K562 (cell line): ENCODE measurements around the gene PNPLA2. TPM values are rescaled to one million over a fixed set of nuclear protein-coding genes. Genes with fewer than 3 reads are reported as not detected.

Experiments used
- FOSL1 ChIP-seq: fragments of 200-800 bp; sonication (Bioruptor generic); conservative IDR thresholded peaks from 2 replicates; pipeline ENCODE4 v1.6.1; 2016; ENCODE audit warnings: missing genetic modification characterization, missing compliant biosample characterization
- HDAC2 ChIP-seq: fragments of 450-650 bp; IDR thresholded peaks from 2 replicates; pipeline ENCODE4 v1.6.1; 2016; ENCODE audit warnings: mild to moderate bottlenecking
- JUN ChIP-seq, 2 experiments: sonication (generic) in 1 of 2; formaldehyde crosslinking in 1 of 2; IDR thresholded peaks; 2 replicates each; pipeline versions ENCODE4 v1.6.1 to v1.8.0; 2012 to 2022; ENCODE audit warnings: borderline replicate concordance in 2 of 2, mild to moderate bottlenecking in 2 of 2, improper control_type of control experiment in 1 of 2, low read depth in 1 of 2, low read length in 1 of 2, missing genetic modification reagents in 1 of 2
- PHF20 ChIP-seq: fragments of 450-650 bp; IDR thresholded peaks from 2 replicates; pipeline ENCODE4 v1.6.1; 2018; ENCODE audit not compliant: partially characterized antibody
- POLR2G ChIP-seq: fragments of 200-400 bp; formaldehyde crosslinking; IDR thresholded peaks from 2 replicates; pipeline ENCODE4 v1.6.1; 2017; ENCODE audit warnings: low read depth, mild to moderate bottlenecking, antibody characterized with exemption, low read length, moderate library complexity
- SMARCB1 ChIP-seq: IDR thresholded peaks from 2 replicates; pipeline ENCODE4 v1.6.1; 2011; ENCODE audit warnings: improper control_type of control experiment, low read depth; ENCODE audit not compliant: insufficient read length
- SP1 ChIP-seq: sonication (generic); formaldehyde crosslinking; IDR thresholded peaks from 2 replicates; pipeline ENCODE4 v1.8.1; 2022; ENCODE audit warnings: mild to moderate bottlenecking, missing genetic modification reagents
- TBL1XR1 ChIP-seq, 2 experiments: IDR thresholded peaks; 2 replicates each; pipeline ENCODE4 v1.6.1; 2012; ENCODE audit warnings: improper control_type of control experiment in 2 of 2, low read length in 2 of 2, mild to moderate bottlenecking in 1 of 2
- ZNF830 ChIP-seq: fragments of 250-450 bp; sonication (Bioruptor Pico); IDR thresholded peaks from 2 replicates; pipeline ENCODE4 v1.5.0; 2021; ENCODE audit warnings: mild to moderate bottlenecking
- polyA plus RNA-seq, 8 experiments: library from polyadenylated mRNA; depleted of rRNA in 4 of 8; stranded (reverse) in 5 of 8; unstranded in 3 of 8; fragments of >200 nt; fragmentation: Nextera tagmentation in 2 of 8; fragmentation: Illumina TruSeq in 1 of 8; extraction: Ambion mirVana in 2 of 8; extraction: Trizol in 1 of 8; gene quantifications; 2 replicates each; pipeline versions ENCODE4 v1.2.1 to v1.2.3, GENCODE V29; 2011 to 2014; ENCODE audit warnings: inconsistent platforms in 1 of 8, missing spikeins in 1 of 8
- total RNA-seq, 7 experiments: library from RNA; depleted of rRNA in 6 of 7; stranded (reverse); fragments of >200 nt in 6 of 7; fragmentation: Illumina TruSeq in 2 of 7; extraction: Trizol in 2 of 7; gene quantifications; 2 replicates each; pipeline versions ENCODE4 v1.2.1 to v1.2.3, GENCODE V29; 2011 to 2021; ENCODE audit warnings: low replicate concordance in 1 of 7
- TF ChIP-seq, protein P1 (sequence below): fragments of 250-450 bp; sonication (Bioruptor Pico); IDR thresholded peaks from 2 replicates; pipeline ENCODE4 v1.8.0; 2021; ENCODE audit warnings: borderline replicate concordance, mild to moderate bottlenecking, moderate library complexity; ENCODE audit not compliant: poor library complexity, severe bottlenecking
- TF ChIP-seq, protein P2 (sequence below): fragments of 150-350 bp; conservative IDR thresholded peaks from 2 replicates; pipeline ENCODE4 v1.6.1; 2014; ENCODE audit warnings: low read length
- TF ChIP-seq, protein P3 (sequence below): fragments of 450-650 bp; formaldehyde crosslinking; IDR thresholded peaks from 2 replicates; pipeline ENCODE4 v1.4.0; 2022; ENCODE audit warnings: missing genetic modification characterization
- TF ChIP-seq, protein P4 (sequence below), 2 experiments: fragments of 450-650 bp; IDR thresholded peaks; 2 replicates each; pipeline ENCODE4 v1.6.1; 2016; ENCODE audit warnings: mild to moderate bottlenecking in 2 of 2, borderline replicate concordance in 1 of 2, low read depth in 1 of 2, moderate library complexity in 1 of 2

PNPLA2 gene
- total and polyA plus RNA-seq, 9 of the 15 experiments (the other 6 are each of a cell fraction or from before 2014, with no cell fraction given) = 0.39 to 87.1 (median 8.4) TPM

DNA sequence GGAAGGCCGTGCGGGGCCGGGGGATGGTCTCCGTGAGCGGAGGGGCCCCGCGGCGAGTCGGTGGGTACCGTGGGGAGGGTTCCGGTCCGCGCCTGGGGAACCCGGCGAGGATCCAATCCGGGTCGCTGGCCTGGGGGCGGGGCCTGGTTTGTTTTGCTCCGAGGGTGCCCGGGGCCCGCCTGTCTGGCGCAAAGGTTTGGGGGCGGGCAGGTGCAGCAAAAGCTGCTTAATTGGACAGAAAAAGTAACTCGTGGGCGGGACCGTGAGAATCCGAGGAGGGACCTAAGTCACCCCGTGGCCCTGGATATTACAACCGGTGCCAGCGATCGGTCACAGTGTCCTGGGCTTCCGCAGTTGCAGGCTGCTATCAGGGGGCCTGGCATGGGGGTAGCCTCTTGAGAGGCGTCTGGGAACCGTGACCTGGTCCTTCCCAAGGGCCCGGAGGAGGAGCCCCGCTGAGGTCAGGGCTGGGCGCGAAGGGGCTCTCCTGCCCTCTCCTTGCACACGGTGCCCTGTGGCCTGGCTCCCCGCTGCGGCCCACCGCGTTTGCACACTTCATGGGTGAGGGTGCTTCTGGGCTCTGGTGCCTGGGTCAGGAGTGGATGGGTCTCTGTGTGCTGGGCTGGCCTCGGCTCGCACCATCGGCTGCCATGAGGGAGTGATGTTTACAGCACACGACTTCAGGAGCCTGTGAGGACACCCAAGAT is 1.4 kb downstream of the PNPLA2 start (continued):
- TF ChIP-seq, protein P1, sequence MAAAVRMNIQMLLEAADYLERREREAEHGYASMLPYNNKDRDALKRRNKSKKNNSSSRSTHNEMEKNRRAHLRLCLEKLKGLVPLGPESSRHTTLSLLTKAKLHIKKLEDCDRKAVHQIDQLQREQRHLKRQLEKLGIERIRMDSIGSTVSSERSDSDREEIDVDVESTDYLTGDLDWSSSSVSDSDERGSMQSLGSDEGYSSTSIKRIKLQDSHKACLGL = no peak
- TF ChIP-seq TBL1XR1 (IDR thresholded peaks at IDR 0.05; ENCODE audit: low read length in 2 of 2) (no peak), SMARCB1 (no peak), FOSL1 (no peak), HDAC2 (no peak), PHF20 (no peak), ZNF830 (no peak), POLR2G (peak; percentile 24), JUN (IDR thresholded peaks at IDR 0.05; ENCODE audit: borderline replicate concordance, low read depth, low read length) (no peak), JUN (CRISPR knock-in tag; IDR thresholded peaks at IDR 0.05; ENCODE audit: borderline replicate concordance) (peak; percentile 25; the same call in 1 of the 2 replicates), SP1 (CRISPR knock-in tag) (no peak)
- TF ChIP-seq, protein P2, sequence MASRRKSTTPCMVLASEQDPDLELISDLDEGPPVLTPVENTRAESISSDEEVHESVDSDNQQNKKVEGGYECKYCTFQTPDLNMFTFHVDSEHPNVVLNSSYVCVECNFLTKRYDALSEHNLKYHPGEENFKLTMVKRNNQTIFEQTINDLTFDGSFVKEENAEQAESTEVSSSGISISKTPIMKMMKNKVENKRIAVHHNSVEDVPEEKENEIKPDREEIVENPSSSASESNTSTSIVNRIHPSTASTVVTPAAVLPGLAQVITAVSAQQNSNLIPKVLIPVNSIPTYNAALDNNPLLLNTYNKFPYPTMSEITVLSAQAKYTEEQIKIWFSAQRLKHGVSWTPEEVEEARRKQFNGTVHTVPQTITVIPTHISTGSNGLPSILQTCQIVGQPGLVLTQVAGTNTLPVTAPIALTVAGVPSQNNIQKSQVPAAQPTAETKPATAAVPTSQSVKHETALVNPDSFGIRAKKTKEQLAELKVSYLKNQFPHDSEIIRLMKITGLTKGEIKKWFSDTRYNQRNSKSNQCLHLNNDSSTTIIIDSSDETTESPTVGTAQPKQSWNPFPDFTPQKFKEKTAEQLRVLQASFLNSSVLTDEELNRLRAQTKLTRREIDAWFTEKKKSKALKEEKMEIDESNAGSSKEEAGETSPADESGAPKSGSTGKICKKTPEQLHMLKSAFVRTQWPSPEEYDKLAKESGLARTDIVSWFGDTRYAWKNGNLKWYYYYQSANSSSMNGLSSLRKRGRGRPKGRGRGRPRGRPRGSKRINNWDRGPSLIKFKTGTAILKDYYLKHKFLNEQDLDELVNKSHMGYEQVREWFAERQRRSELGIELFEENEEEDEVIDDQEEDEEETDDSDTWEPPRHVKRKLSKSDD = no peak
- TF ChIP-seq, protein P3, sequence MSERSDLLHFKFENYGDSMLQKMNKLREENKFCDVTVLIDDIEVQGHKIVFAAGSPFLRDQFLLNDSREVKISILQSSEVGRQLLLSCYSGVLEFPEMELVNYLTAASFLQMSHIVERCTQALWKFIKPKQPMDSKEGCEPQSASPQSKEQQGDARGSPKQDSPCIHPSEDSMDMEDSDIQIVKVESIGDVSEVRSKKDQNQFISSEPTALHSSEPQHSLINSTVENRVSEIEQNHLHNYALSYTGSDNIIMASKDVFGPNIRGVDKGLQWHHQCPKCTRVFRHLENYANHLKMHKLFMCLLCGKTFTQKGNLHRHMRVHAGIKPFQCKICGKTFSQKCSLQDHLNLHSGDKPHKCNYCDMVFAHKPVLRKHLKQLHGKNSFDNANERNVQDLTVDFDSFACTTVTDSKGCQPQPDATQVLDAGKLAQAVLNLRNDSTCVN (CRISPR knock-in tag) = 0 out of 2 replicates have a peak, but pooled peaks have one; percentile 68
- TF ChIP-seq, protein P4, sequence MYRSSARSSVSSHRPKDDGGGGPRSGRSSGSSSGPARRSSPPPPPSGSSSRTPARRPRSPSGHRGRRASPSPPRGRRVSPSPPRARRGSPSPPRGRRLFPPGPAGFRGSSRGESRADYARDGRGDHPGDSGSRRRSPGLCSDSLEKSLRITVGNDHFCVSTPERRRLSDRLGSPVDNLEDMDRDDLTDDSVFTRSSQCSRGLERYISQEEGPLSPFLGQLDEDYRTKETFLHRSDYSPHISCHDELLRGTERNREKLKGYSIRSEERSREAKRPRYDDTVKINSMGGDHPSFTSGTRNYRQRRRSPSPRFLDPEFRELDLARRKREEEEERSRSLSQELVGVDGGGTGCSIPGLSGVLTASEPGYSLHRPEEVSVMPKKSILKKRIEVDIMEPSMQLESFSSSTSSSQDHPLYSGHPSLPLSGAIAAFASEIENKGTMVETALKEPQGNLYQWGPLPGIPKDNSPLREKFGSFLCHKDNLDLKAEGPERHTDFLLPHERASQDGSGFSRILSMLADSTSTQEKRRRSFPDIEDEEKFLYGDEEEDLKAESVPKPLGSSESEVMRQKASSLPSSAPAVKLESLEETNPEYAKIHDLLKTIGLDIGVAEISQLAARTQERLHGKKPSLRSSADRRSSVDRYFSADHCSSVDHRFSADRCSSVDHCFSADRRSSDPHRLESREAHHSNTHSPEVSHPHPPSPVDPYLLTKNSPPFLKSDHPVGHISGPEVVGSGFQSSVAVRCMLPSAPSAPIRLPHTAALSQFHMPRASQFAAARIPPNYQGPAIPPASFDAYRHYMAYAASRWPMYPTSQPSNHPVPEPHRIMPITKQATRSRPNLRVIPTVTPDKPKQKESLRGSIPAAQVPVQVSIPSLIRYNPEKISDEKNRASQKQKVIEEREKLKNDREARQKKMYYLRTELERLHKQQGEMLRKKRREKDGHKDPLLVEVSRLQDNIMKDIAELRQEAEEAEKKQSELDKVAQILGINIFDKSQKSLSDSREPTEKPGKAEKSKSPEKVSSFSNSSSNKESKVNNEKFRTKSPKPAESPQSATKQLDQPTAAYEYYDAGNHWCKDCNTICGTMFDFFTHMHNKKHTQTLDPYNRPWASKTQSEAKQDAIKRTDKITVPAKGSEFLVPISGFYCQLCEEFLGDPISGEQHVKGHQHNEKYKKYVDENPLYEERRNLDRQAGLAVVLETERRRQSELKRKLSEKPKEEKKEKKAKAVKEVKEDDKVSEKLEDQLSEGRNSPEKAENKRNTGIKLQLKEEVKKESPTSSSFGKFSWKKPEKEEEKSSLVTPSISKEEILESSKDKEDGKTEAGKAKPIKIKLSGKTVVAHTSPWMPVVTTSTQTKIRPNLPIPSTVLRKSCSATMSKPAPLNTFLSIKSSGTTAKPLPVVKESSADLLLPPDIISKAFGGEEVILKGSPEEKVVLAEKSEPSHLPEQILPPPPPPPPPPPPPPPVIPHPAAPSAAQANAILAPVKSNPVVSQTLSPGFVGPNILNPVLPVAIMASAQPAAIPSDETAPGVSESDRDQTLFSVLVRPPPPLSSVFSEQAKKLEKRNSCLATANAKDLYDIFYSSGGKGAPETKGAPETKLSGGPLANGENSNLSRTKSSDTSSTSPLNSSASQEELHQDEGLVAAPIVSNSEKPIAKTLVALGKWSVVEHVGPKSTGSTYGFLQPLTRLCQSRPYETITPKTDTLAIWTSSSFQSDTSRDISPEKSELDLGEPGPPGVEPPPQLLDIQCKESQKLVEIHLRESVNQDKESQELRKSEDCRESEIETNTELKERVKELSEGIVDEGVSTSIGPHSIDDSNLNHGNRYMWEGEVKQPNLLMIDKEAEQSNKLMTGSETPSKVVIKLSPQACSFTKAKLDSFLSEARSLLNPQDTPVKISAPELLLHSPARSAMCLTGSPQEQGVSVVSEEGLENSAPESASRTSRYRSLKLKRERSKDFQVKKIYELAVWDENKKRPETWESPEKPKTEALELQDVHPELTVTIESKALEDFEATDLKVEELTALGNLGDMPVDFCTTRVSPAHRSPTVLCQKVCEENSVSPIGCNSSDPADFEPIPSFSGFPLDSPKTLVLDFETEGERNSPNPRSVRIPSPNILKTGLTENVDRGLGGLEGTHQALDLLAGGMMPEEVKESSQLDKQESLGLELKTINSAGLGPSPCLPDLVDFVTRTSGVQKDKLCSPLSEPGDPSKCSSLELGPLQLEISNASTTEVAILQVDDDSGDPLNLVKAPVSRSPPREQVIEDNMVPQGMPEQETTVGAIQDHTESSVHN (IDR thresholded peaks at IDR 0.05; ENCODE audit: borderline replicate concordance in 1 of 2, low read depth in 1 of 2) = no peak
